GM19351 (cell line): ENCODE measurements around the gene MOXD1.
"Not testable (repeated sequence)": the region's sequence is repeated elsewhere in the genome, so short reads cannot be mapped to it uniquely, and the experiment has no call there.

ENCODE experiments used
- ATAC-seq: cut with Tn5 transposase; IDR thresholded peaks from one replicate; pipeline ENCODE4 v1.9.1; 2021; ENCODE audit warnings: mild to moderate bottlenecking, moderate library complexity; ENCODE audit not compliant: unreplicated experiment

MOXD1 gene

DNA sequence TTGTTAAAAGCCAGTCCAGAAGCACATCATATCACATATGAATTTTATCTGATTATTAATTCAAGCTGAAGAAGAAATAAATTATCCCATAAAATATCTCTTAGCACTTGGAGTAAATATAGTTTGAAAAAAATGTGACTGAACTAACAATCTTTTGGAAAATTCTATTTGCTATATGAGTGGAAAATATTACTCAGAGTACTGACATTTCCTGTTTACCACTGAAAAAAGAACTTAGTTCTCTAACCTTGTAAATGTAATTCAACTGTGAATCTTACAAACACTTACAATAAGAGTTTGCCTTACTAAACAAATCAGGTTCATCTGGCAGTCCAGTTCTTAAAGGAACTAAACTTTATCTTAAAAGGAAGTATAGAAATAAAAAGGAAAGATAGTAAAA, 44.2 kb downstream of the MOXD1 start:
- no peak for ATAC-seq

DNA sequence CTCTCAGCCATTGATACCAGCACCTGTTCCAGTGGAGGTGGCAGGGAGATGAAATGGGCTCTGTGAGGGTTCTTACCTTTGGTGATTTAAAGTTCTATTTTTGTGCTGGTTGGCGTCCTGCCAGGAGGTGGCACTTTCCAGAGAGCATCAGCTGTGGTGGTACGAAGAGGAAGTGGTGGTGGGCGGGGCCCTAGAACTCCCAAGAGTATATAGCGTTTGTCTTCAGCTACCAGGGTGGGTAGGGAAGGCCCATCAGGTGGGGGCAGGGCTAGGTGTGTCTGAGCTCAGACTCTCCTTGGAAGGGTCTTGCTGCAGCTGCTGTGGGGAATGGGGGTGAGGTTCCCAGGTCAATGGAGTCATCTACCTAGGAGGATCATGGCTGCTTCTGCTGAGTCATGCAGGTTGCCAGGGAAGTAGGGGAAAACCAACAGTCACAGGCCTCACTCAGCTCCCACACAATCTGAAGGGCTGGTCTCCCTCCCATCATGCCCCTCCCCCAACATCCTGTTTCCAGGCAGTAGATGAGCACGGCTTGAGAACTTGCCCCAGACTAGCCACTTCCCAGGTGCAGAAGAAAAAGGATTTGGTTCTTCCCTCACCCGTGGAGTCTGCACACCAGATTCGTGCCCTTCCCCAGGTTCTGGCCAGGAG, 46.6 kb downstream of the MOXD1 start:
- no peak for ATAC-seq

DNA sequence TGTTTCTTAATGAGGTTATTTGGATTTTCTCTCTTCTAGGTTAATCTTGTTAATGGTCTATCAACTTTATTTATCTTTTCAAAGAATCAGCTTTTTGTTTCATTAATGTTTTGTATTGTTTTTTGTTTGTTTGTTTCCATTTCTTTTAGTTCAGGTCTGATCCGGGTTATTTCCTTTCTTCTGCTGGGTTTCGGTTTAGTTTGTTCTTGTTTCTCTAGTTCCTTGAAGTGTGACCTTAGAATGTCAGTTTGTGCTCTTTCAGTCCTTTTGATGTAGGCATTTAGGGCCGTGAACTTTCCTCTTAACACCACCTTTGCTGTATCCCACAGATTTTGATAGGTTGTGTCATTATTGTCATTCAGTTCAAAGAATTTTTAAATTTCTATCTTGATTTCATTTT, 49.3 kb downstream of the MOXD1 start:
- not testable (repeated sequence) for ATAC-seq

GRCh38 chr6:132348231-132348630, 53.0 kb downstream of the MOXD1 start:
- ATAC-seq, result no peak

- no peak for ATAC-seq
Measured at GRCh38 chr6:132344811-132345210, 56.5 kb downstream of the MOXD1 start.

- no peak for ATAC-seq
Measured at GRCh38 chr6:132341646-132342045, 59.6 kb downstream of the MOXD1 start.

DNA sequence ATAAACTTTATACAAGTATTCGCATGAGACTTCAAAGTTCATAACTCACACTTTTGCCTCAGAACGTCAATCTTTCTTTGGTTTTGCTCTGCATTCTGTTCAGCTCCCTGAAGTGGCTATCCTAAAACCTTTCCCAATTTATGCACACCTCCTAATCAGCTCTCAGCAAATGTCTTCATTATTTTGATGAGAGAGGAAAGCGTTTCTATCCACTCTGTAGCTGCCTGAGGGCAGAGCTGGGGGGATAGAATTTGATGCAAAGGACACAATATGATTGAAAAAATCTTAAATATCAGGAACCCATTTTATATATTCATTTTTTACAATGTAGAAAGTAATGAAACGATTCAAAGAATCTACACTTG, 66.8 kb downstream of the MOXD1 start:
- ATAC-seq, result no peak

DNA sequence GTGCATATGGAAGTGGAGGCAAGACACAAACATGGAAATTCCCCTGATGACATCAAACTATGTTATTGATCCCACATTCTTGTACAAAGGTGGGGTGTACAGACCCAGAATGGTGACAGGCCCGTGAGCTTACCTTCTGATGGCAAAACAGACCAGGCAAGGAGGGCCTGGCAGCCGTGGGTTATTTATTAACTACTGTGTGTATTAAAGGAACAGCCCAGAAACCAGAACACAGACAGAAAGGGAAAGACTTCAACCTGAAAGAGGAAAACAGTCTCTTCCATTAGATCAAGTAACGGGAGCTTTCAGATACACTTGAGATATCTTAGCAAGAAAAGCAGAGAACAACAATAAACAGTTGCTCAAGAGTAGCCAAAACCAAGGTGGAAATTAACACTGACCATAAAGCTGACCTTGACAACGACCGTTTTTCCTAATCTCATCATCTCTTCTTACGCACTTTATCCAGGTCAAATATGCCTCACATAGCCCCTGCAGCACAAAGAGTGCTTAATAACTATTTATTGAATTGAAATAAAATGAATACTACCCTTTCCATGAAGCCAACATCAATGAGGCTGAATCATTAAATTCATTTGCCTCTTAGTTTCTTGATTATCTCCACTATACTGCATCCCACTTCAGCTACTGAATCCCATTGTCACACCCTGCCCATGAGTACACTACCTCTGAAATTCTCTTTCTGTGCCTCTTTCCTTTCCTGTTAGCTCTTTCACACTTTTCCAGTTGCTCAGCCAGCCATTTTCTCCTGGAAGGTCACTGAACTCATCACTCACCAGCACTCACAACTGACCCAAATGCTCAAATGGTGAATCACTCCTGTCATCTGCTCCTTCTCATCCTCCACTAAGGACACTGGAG, 67.4 kb downstream of the MOXD1 start:
- ATAC-seq, result no peak

GRCh38 chr6:132330759-132331158, 70.5 kb downstream of the MOXD1 start:
- no peak for ATAC-seq

GRCh38 chr6:132322398-132322797, 78.9 kb downstream of the MOXD1 start:
- ATAC-seq, result no peak

DNA sequence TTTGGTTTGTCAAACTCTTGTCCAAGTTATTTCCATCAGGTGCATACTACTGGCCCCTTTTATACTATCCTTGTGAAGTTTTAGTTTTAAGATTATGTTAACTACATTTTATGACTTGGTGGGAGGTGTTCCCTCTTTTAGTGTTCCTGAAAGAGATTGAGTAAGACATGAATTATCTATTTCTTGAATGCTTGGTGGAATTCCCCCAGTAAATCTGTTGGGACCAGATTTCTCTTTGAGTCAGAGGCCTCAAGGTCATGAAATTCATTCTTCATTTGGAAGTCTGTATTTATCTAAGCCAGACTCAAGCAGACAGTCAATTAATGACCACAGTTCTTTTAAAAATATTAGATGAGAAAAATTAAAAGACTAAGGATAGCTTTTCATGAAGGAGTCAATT, 81.3 kb downstream of the MOXD1 start:
- no peak for ATAC-seq

GRCh38 chr6:132316970-132317369, 84.3 kb downstream of the MOXD1 start:
- ATAC-seq, result no peak

GRCh38 chr6:132314432-132314831, 86.8 kb downstream of the MOXD1 start:
- no peak for ATAC-seq

DNA sequence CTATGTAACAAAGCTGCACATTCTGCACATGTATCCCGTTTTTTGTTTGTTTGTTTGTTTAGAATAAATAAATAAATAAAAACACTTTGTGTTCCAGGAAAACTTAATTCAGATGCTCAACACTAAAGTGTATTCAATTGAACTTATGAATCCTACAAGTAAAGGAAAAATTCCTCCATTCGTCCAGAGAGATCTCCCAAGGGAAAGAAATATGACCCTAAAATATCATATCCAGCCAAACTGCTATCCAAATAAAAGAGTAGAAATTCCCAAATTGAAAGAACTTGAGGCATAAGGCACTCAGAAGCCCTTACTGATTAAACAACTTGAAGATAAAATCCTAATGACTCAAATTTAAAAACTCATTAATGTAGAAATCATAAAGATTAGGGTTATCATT, 90.4 kb downstream of the MOXD1 start:
- no peak for ATAC-seq

DNA sequence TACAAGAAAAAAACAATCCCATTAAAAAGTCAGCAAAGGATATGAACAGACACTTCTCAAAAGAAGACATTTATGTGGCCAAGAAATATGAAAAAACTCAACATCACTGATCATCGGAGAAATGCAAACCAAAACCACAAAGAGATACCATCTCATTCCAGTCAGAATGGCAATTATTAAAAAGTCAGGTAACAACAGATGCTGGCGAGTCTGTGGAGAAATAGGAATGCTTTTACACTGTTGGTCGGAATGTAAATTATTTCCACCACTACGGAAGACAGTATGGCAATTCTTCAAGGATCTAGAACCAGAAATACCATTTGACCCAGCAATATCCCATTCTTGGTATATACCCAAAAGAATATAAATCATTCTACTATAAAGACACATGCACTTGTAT, 91.1 kb downstream of the MOXD1 start:
- ATAC-seq, result not testable (repeated sequence)

- no peak for ATAC-seq
Measured at GRCh38 chr6:132304891-132305305, 96.4 kb downstream of the MOXD1 start.

GRCh38 chr6:132300323-132300949, 100.8 kb downstream of the MOXD1 start:
- ATAC-seq, result peak; percentile 89

- peak; percentile 64 for ATAC-seq
Measured at GRCh38 chr6:132298344-132298949, 102.8 kb downstream of the MOXD1 start.

- ATAC-seq, result no peak
Measured at GRCh38 chr6:132289756-132290155, 111.5 kb downstream of the MOXD1 start.

DNA sequence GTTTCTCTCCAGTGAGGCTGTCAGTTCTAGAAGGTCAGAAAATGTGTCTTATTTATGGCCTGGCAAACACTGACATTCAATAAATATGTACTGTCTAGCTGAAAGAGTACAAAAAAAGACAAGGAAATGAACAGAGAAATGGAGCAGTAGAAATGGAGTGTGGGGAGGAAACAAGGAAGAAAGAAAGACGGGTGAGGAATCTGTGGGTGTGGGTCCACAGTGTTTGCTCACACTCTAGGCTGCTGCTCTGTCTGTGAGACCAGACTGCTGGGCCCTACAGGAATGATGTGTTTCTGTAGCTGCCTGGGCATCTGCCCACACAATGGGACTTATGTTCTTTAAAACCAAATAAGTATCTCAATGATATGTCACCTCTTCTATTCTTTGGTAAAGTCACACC, 114.2 kb downstream of the MOXD1 start:
- no peak for ATAC-seq

- ATAC-seq, result no peak
Measured at GRCh38 chr6:132286298-132287019, 114.8 kb downstream of the MOXD1 start.
